ENCODE results near the gene KCTD18.
A peak's percentile ranks its signal among the peaks of the same experiment; 100 is the strongest.

- no peak for TF ChIP-seq CTCF (IDR thresholded peaks at IDR 0.05; ENCODE audit: low read depth, low read length, missing input control)
- TF ChIP-seq REST (IDR thresholded peaks at IDR 0.05), result no peak
- TF ChIP-seq RAD21 (IDR thresholded peaks at IDR 0.05), result no peak
- TF ChIP-seq GABPA (IDR thresholded peaks at IDR 0.05 in 1 of 2, conservative IDR thresholded peaks at IDR 0.05 in 1 of 2), result no peak
- TF ChIP-seq MAX (IDR thresholded peaks at IDR 0.05), result no peak
- no peak for TF ChIP-seq TAF1 (conservative IDR thresholded peaks at IDR 0.05)
- peak in 1 of 2 donors; percentile 8 for TF ChIP-seq RXRA (IDR thresholded peaks at IDR 0.05)
- no peak for TF ChIP-seq FOXA1 (IDR thresholded peaks at IDR 0.05)
- TF ChIP-seq YY1 (IDR thresholded peaks at IDR 0.05), result no peak
- no peak for TF ChIP-seq SP1 (IDR thresholded peaks at IDR 0.05)
Observed at GRCh38 chr2:200466425-200467418, 43.1 kb downstream of the KCTD18 start.
